Amniotic stem cell (primary cell): ENCODE results near the gene PAX2.

ENCODE experiments used
- DNase-seq: peaks from one replicate; lab custom pipeline; 2025; lab: John Stamatoyannopoulos, UW

PAX2 gene

GRCh38 chr10:100724531-100725027 is 20.8 kb upstream of the PAX2 start:
- no peak for DNase-seq

DNA sequence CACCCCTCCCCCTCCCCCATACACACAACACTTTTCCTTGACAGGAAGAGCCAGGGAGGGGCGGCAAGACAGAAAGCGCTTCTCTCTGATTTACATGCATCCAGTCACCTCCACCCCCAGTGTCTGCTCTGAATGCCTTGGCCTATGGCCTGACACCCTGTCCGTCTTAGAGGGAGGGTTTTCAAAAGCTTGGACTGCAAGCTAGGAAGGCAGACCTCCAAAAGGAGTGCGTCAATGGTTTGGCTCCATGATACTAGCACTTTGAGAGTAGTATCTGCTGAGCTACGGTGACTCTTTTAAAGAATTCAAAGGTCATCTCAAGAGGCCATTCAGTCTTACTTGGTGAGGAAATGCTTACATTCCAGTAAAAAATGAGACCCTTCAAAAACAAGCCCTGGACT is 20.3 kb upstream of the PAX2 start:
- DNase-seq: no peak

DNA sequence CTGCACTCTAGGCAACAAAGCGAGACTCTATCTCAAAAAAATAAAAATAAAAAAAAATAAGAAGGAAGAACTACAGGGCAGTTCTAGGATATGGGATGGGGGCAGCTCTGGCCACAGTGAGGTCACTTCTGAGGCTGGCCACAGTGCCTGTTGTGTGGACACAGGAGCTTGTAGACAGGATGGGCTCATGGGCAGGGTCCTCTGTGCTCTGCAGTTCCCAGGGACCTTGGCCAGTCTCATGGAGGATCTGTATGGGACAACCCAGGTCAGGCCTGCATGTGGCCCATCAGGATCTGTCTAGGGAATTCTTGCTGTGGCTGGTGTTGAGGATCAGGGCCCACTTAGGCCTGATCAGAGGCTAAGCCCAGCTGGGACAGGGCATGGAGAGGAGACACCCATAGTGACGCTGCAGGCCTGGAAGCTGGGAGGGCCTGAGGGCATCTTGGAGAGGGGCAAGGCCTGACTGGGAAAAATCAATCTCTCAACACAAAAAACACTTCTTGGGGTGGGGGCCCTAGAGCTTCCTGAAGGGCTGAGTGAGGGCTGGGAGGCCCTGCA is 19.4 kb upstream of the PAX2 start:
- no peak for DNase-seq

DNA sequence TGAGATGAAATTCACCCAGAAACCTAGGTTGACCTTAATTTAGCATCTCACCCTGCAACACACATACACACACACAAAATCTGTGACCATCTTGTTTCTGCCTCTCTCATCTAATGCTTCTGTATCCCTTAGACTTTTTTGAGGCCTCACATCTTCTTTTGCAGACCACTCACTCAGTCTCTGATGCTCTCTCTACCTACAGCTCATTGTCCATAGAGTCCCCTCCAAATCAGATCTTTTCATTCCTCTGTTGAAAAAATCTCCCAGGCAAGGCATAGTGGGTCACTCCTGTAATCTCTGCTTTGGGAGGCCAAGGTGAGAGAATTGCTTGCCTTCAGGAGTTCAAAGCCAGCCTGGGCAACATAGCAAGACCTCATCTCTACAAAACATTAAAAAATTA is 17.6 kb upstream of the PAX2 start:
- no peak for DNase-seq

- no peak for DNase-seq
Observed at GRCh38 chr10:100728928-100729861, 16.2 kb upstream of the PAX2 start.

DNA sequence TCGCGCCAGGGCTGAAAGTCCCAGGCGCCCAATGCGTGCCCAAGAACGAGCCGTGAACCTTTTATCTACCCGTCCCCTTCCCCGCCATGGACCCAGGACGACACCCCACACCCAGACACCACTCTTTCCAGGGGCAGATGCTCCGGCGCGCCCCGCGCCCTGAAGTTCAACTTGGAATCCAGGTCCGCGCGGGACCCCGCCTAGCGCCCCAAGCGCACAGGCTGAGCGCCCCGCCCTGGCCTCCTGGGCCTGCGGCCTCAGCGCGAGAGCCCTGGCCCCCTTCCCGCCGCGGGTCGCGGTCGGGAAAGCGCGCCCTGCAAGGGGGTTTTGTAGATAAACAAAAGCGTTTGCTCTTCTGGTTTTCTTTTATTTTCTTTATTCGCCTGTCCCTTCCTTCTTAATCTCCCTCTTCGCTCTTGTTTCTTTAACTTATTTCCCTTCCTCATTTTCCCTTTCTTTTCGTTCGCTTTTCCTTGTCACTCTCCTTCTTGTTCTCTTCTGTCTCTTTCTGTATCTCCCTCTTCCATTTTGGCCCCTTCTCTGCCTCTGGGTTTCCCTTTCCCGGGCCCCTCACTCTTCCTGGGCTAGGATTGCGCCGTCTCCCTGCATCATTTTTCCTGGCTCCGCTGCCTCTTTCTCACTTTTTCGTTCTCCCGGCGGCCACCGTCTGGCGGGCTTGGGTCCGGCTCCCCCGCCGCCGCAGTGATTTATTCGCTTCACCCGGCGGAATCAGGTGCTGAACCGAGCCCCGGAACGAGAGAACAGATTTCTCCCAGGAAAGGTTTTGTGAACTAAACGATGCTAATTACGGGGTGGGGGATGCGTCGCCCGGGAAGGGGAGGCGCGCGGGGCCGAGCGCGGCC is 15.3 kb upstream of the PAX2 start:
- no peak for DNase-seq

DNA sequence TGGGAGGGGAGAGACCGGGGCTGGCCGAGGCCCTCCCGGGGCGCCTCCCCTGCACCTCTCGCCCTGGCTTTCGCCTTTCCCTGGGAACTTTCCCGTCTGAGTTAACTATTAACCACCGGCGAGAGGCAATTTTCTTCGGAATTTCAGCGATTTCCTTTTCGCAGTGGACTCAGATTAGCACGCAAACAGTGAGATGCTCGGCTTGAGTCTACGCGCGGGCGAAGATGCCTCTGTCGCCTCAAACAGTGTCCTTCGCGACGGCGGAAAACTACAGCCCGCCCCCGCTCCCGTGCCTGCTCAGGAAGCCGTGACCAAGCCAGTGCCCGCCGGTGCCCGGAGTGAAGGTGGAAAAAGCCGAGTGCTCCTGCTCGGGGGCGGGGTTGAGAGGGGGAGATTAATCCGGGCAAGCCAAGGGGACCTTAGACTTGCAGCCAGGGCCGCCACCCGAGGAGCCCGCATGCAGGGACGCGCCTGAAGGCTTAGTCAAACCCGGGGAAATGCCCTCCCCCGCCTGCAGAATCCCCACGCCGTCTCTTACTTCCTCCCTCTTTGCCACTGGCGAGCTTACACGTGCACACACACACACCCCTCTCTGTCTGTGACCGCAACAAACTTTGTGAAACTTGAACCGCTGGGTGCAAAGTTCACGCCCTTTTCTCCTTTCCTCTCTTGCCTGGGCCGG is 14.5 kb upstream of the PAX2 start:
- no peak for DNase-seq

GRCh38 chr10:100731407-100732240 is 13.8 kb upstream of the PAX2 start:
- DNase-seq: no peak

DNA sequence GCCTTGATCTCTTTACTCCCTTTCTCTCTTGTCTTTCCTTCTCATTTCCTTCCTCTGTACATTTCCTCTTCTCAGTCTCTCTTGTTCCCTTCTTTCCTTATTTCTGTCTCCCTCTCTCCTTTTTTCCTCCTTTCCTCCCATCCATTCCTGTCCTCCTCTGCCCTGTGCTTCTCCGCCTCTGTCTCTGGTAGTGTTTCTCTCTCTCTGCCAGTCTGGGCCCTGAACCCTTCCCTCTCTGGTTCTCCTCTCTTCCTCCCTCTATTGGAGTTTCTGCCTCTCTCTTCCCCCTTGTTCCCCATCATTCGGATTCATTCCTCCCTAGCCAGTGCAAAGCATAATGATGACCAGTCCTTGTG is 13.2 kb upstream of the PAX2 start:
- no peak for DNase-seq

DNA sequence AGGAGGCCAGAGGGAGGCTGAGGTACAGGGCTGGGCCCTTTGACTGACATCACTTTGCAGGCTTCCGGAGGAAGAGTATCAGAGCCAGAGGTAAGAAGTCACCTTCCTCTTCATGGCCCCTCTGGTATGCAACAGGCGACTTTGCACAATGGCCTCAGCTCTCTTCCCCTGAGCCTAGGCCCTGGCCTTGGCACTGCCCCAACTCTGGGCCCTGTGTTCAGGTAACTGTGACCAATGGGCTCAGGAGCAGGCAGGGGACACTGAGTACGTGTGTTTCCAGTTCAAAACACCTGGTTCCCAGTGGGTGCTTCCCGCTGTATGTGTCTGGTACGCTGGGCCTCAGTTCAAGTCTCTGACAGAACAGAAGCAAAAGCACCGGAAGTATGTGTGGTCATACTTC is 12.1 kb upstream of the PAX2 start:
- no peak for DNase-seq

DNA sequence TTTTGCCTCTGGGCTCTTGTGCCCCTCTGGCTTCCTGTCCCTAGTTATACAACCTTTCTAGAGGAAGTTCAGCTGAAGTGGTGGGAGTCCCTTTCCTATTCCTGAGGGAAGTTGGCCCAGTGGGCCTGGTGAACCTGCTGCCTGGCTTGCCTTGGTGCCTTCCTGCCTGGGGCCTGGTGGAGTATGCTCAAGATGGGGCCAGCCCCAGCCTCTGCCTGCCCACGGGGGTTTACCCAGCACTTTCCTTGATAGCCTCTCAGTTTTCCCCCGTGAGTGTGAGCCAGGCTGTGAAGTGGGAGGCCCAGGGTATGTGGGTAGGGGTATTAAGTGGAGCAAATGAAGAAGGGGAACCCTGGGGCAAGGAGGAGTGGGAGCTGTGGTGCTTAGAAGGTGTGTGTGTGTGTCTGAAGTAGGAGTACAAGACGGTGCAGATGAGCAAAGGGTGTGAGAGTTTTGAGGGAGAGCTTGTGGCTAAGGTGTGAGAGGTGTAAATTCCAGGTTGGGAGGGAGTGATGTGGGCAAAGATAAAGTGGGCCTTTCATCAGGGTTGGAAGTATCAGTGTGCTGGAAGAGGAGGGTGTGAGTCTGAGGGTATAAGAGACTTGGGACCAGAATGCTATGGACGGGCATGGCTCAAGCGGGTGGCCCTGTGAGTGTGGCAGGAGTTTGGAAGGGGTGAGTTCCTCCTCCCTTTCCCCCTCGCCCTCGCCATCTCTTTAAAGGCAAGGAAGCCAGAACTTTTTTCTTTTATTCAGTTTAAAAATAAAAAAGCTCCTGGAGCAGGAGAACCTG is 10.9 kb upstream of the PAX2 start:
- no peak for DNase-seq

DNA sequence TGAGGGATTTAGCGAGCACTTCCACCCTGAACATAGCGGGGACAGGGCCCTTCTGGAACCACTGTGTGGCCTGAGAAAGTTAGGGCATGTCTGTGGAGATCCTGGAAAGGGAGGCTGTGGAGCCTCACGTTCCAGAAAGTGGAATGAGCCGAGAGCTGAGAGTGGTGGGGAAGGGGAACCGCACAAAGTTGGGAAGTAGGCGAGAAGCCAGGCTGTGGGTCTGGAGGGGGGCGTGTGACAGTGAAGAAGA is 10.4 kb upstream of the PAX2 start:
- DNase-seq: no peak

- DNase-seq: no peak
Observed at GRCh38 chr10:100735337-100736143, 9.8 kb upstream of the PAX2 start.

- no peak for DNase-seq
Observed at GRCh38 chr10:100736144-100736808, 9.1 kb upstream of the PAX2 start.

DNA sequence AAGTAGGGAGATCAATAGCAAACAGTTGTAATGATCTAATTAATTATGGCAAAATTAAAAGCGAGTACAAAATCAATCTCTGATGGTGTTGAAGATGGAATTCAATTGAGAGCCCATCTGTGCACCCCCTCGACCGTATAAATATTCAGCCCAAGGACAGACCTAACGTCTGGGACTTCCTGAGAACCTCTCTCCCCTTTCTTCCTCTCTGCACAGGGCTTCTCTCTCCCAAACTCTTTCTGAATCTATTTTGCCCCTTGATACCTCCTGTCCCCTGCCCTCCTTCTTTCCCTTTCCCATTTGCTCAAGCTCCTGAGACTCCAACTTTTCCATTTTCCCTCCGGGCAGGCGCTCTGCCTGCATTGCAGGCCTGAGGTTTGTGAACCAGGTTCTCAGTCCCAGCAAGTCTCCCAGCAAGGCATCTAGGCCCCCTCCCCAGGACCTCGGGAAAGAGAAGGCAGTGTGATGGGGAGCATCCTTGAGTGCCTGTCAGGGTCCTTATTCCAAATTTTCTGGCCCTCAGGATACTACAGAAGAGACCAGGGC is 8.5 kb upstream of the PAX2 start:
- DNase-seq: no peak

DNA sequence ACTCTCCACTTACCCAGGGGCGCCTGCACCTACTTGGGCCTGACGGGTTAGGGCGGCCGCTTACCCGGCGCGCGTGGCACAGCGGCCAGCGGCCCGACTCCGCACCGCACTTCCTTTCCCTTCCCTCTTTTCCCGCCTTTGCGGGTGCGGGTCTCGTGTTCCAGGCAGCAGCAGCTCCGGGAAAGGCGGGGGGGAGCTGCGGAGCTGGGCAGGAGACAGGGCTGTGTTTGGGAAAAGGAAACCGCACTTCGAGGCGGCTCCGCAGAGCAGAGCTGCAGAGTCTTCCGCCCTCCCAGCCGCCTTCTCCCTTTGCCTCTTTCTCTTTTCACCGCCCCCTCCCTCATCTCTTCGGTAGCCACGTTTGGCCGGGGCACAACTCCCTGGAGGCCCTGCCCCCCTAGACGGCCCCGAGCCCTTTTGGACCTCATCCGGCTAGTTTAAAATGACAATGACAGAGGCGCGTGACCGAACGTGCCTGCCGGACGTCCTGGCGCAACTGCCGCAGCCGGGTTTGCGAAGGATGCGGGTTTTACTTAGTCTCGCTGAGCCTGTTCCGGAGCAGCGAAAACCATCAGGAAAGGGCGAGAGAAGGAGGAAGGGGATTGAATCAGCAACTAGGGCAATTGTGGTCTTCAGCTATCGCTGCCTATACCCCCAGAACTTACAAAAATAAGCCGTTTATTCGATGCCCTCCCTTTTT is 7.9 kb upstream of the PAX2 start:
- no peak for DNase-seq

- no peak for DNase-seq
Observed at GRCh38 chr10:100738055-100738827, 7.1 kb upstream of the PAX2 start.
